SU-DHL-6 (cell line): Measurements from ENCODE around the gene OR8B3.

Experiments used
- H2AFZ ChIP-seq: fragments of 200-600 bp; sonication (generic); 2 replicates; pipeline ENCODE4 v1.6.1; 2014; ENCODE audit warnings: low read depth, mild to moderate bottlenecking, moderate library complexity, mixed read lengths, antibody characterized with exemption, low read length; ENCODE audit not compliant: severe bottlenecking
- H3F3A ChIP-seq: fragments of 200-600 bp; shearing (Covaris generic); 2 replicates; pipeline ENCODE4 v1.6.0; 2016; ENCODE audit warnings: antibody characterized with exemption, mild to moderate bottlenecking; ENCODE audit not compliant: insufficient read depth
- H3K27ac ChIP-seq: fragments of 200-600 bp; sonication (generic); 2 replicates; pipeline ENCODE4 v1.5.1; 2016; ENCODE audit warnings: low read depth, mild to moderate bottlenecking, low read length, moderate library complexity, mixed read lengths
- H3K27me3 ChIP-seq: fragments of 200-600 bp; sonication (generic), shearing (Covaris generic); 2 replicates; pipeline ENCODE4 v1.6.0; 2014; ENCODE audit warnings: mild to moderate bottlenecking, low read length
- H3K36me3 ChIP-seq: fragments of 200-600 bp; sonication (generic); 2 replicates; pipeline ENCODE4 v1.6.1; 2014; ENCODE audit warnings: mild to moderate bottlenecking, low read length, mixed read lengths
- H3K4me2 ChIP-seq: fragments of 300-600, 200-600 bp; shearing (Covaris generic), sonication (generic); 2 replicates; pipeline ENCODE4 v1.6.0; 2014; ENCODE audit warnings: low read length, low read depth, mild to moderate bottlenecking; ENCODE audit not compliant: poor library complexity, severe bottlenecking
- H3K4me3 ChIP-seq: fragments of 200-600 bp; sonication (generic); 2 replicates; pipeline ENCODE4 v1.5.1; 2014; ENCODE audit warnings: antibody characterized with exemption, low read length, mild to moderate bottlenecking, mixed read lengths; ENCODE audit not compliant: insufficient read depth, poor library complexity, severe bottlenecking
- H3K79me2 ChIP-seq: fragments of 200-600 bp; sonication (generic); 2 replicates; pipeline ENCODE4 v1.6.1; 2014; ENCODE audit warnings: mild to moderate bottlenecking, low read length, moderate library complexity; ENCODE audit not compliant: insufficient read depth
- H3K9ac ChIP-seq: fragments of 200-600 bp; sonication (generic); 2 replicates; pipeline ENCODE4 v1.7.0; 2014; ENCODE audit warnings: mild to moderate bottlenecking, low read length
- H3K9me2 ChIP-seq: fragments of 200-600 bp; sonication (generic); replicated peaks from 2 replicates; pipeline ENCODE4 v1.6.1; 2014; ENCODE audit warnings: low read length; ENCODE audit not compliant: insufficient read depth
- H3K9me3 ChIP-seq: fragments of 200-600 bp; sonication (generic); 2 replicates; pipeline ENCODE4 v1.6.1; 2014; ENCODE audit warnings: low read length, mixed read lengths; ENCODE audit not compliant: insufficient read depth
- H4K20me1 ChIP-seq: fragments of 200-600 bp; sonication (generic); 2 replicates; pipeline ENCODE4 v1.6.1; 2014; ENCODE audit warnings: low read depth, mild to moderate bottlenecking, antibody characterized with exemption, low read length, moderate library complexity, mixed read lengths
- EZH2phosphoT487 ChIP-seq: fragments of 200-600 bp; sonication (generic), shearing (Covaris generic); conservative IDR thresholded peaks from 2 replicates; pipeline ENCODE4 v1.6.1; 2018; ENCODE audit warnings: mild to moderate bottlenecking, antibody characterized with exemption, low read length, moderate library complexity, mixed read lengths
- TF ChIP-seq, protein P1 (sequence below): fragments of 200-600 bp; sonication (generic); IDR thresholded peaks from one replicate; pipeline ENCODE4 v1.5.1; 2017; ENCODE audit warnings: antibody characterized with exemption, mild to moderate bottlenecking, low read length, moderate library complexity; ENCODE audit not compliant: insufficient read depth, poor library complexity, severe bottlenecking

OR8B3 gene

DNA sequence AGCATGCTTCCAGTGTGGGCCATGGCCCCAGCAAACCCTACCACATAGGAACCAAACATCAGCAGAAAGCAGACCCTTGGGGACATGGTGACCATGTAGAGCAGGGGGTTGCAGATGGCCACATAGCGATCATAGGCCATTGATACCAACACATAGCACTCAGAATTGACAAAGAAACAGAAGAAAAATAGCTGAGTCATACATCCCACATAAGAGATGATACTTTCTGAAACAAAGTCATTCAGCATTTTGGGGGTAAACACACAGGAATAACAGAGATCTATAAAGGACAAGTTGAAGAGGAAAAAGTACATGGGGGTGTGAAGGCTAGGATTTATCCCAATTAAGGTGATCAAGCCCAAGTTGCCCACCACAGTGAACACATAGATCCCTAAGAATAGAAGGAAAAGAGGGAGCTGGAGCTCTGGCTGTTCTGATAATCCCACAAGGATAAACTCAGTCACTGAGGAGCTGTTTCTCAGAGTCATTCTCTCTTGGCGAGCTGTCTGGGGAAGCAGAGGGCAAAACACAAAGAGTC lies 25.6 kb upstream of the OR8B3 start, which contains the start of gene OR8B4:
TSS of gene OR8B4 (minus strand) at position 488 of the 538 bp plus-strand sequence. CDS start at position 488, 0 bp downstream.
- Histone ChIP-seq H3K9ac (no peak within 1 kb of the TSS), H3K9me3 (no peaks in the 10 kb centered on the region), H3F3A (no peaks in the 10 kb centered on the region), H3K36me3 (no peaks in the 10 kb centered on the region), H3K4me3 (no peak within 1 kb of the TSS), H2AFZ (no peak within 1 kb of the TSS), H3K79me2 (no peaks in the 10 kb centered on the region), H3K27ac (no peak within 1 kb of the TSS), H3K4me2 (no peak within 1 kb of the TSS), H4K20me1 (no peaks in the 10 kb centered on the region), H3K27me3 (no peaks in the 10 kb centered on the region), H3K9me2 (no peaks in the 10 kb centered on the region)
- TF ChIP-seq EZH2phosphoT487 = no peak
- TF ChIP-seq, protein P1, sequence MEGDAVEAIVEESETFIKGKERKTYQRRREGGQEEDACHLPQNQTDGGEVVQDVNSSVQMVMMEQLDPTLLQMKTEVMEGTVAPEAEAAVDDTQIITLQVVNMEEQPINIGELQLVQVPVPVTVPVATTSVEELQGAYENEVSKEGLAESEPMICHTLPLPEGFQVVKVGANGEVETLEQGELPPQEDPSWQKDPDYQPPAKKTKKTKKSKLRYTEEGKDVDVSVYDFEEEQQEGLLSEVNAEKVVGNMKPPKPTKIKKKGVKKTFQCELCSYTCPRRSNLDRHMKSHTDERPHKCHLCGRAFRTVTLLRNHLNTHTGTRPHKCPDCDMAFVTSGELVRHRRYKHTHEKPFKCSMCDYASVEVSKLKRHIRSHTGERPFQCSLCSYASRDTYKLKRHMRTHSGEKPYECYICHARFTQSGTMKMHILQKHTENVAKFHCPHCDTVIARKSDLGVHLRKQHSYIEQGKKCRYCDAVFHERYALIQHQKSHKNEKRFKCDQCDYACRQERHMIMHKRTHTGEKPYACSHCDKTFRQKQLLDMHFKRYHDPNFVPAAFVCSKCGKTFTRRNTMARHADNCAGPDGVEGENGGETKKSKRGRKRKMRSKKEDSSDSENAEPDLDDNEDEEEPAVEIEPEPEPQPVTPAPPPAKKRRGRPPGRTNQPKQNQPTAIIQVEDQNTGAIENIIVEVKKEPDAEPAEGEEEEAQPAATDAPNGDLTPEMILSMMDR = no peak

DNA sequence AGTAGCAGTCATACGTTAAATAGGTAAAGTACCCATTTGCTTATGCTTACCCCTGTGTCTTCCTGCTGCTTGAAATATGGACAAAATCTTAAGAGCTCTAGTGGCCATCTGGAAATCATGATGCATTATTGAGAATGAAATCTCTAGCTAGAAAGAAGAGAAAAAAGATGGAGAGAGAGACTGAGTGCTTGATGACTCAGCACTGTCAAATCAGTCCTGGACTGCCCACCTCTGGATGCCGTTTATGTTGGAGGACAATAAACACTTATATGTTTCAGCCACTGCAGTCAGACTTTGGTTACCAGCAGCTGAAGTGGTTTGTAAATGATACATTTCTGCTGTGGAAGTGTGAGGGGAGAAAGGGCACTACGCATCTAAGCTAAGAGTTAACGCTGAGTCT lies 22.2 kb upstream of the OR8B3 start:
- no peak overlapping the region for H2AFZ ChIP-seq
- H3K27me3 ChIP-seq = no peaks in the 10 kb centered on the region
- TF ChIP-seq, protein P1 = no peak
- TF ChIP-seq EZH2phosphoT487 = no peak
- no peaks in the 10 kb centered on the region for H3K36me3 ChIP-seq
- no peaks in the 10 kb centered on the region for H3F3A ChIP-seq
- H3K9me2 ChIP-seq = no peaks in the 10 kb centered on the region
- no peak overlapping the region for H3K27ac ChIP-seq
- H3K9ac ChIP-seq = no peak overlapping the region
- no peak overlapping the region for H3K4me2 ChIP-seq
- H3K4me3 ChIP-seq = no peak overlapping the region
- no peaks in the 10 kb centered on the region for H3K9me3 ChIP-seq
- no peaks in the 10 kb centered on the region for H4K20me1 ChIP-seq
- no peaks in the 10 kb centered on the region for H3K79me2 ChIP-seq

DNA sequence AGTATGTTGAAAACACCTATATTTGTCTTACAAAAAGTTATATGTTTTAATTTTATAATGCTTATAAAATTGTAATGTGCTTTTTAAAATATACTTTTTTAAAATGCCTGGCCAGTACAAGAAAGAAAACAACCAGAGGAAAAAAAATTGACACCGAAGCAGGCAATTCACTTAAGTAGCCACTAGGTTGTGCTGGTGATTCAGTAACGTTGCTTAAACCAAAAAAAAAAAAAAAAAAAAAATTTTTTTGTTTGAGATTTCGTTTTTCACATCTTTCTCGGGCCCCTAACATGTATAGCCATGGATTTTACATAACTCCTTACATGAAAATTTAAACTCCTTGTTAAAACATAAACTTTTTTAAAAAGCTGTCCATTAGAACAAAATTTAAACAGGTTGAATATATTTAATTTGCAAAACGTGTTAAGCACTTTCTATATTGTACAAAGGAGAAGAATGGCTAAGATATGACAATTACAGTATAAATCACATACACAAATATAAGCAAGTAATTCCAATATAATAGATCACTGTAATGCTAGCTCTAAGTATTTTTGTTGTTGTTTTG lies 16.6 kb upstream of the OR8B3 start:
- no peak overlapping the region for H2AFZ ChIP-seq
- no peak overlapping the region for H3K4me3 ChIP-seq
- no peaks in the 10 kb centered on the region for H3F3A ChIP-seq
- H3K27me3 ChIP-seq = no peaks in the 10 kb centered on the region
- no peaks in the 10 kb centered on the region for H3K79me2 ChIP-seq
- H4K20me1 ChIP-seq = no peaks in the 10 kb centered on the region
- TF ChIP-seq, protein P1 = peak; percentile 30
- TF ChIP-seq EZH2phosphoT487 = no peak
- H3K9ac ChIP-seq = no peak overlapping the region
- H3K36me3 ChIP-seq = no peaks in the 10 kb centered on the region
- H3K4me2 ChIP-seq = peak overlapping the region; percentile 19
- H3K9me2 ChIP-seq = no peaks in the 10 kb centered on the region
- no peak overlapping the region for H3K27ac ChIP-seq
- H3K9me3 ChIP-seq = no peaks in the 10 kb centered on the region
